Brain microvascular endothelial cell (primary cell): ENCODE results near the gene PTAFR.

Source experiments
- DNase-seq: peaks from one replicate; pipeline ENCODE4 v3.0.0-alpha.2; 2020
- H3K27ac ChIP-seq: fragments of 250-450 bp; sonication (Bioruptor Pico); 2 replicates; pipeline ENCODE4 v1.5.1; 2020; ENCODE audit warnings: mild to moderate bottlenecking, moderate library complexity
- H3K27me3 ChIP-seq: fragments of 250-450 bp; sonication (Bioruptor Pico); replicated peaks from 2 replicates; pipeline ENCODE4 v1.5.1; 2020; ENCODE audit warnings: mild to moderate bottlenecking
- H3K36me3 ChIP-seq: fragments of 250-450 bp; sonication (Bioruptor Pico); replicated peaks from 2 replicates; pipeline ENCODE4 v1.5.1; 2020; ENCODE audit warnings: mild to moderate bottlenecking
- H3K4me3 ChIP-seq: 2 replicates; pipeline ENCODE4 v1.5.1; 2011; ENCODE audit warnings: low read depth, mild to moderate bottlenecking, control low read depth, low read length, moderate library complexity
- CTCF ChIP-seq: IDR thresholded peaks from 2 replicates; pipeline ENCODE4 v1.5.1; 2011; ENCODE audit warnings: low read depth, mild to moderate bottlenecking, moderate library complexity, low read length, control low read depth, inconsistent platforms; ENCODE audit errors: missing control alignments
- in situ Hi-C: cut with HindIII; loops from 2 replicates; pipeline ENCODE4 v1.10.0; 2017; ENCODE audit warnings: low sequenced_read_pairs, low pct_ligation_motif_present

PTAFR gene

GRCh38 chr1:28194326-28195035, 18.0 kb upstream of the PTAFR start:
- no peaks in the 10 kb centered on the region for H3K27me3 ChIP-seq
- H3K27ac ChIP-seq, result no peak overlapping the region
- peaks cover 13% of the 10 kb centered on the region for H3K36me3 ChIP-seq
- in situ Hi-C loops, result no loop called here
- H3K4me3 ChIP-seq, result no peak overlapping the region
- no peak for DNase-seq
- TF ChIP-seq CTCF, result no peak

GRCh38 chr1:28193701-28194161, 17.2 kb upstream of the PTAFR start:
- in situ Hi-C loops, result no loop called here
- no peak for TF ChIP-seq CTCF
- H3K27ac ChIP-seq, result no peak overlapping the region
- H3K27me3 ChIP-seq, result no peaks in the 10 kb centered on the region
- H3K4me3 ChIP-seq, result no peak overlapping the region
- peaks cover 10% of the 10 kb centered on the region for H3K36me3 ChIP-seq
- no peak for DNase-seq

GRCh38 chr1:28190996-28191645, 14.6 kb upstream of the PTAFR start:
- no peak for DNase-seq
- H3K4me3 ChIP-seq, result no peak overlapping the region
- in situ Hi-C loops, result no loop called here
- H3K36me3 ChIP-seq, result no peaks in the 10 kb centered on the region
- no peaks in the 10 kb centered on the region for H3K27me3 ChIP-seq
- TF ChIP-seq CTCF, result no peak
- H3K27ac ChIP-seq, result no peak overlapping the region

GRCh38 chr1:28190337-28190979, 14.0 kb upstream of the PTAFR start:
- H3K4me3 ChIP-seq, result no peak overlapping the region
- no peak for TF ChIP-seq CTCF
- H3K36me3 ChIP-seq, result no peaks in the 10 kb centered on the region
- no peak overlapping the region for H3K27ac ChIP-seq
- no peak for DNase-seq
- in situ Hi-C loops, result no loop called here
- H3K27me3 ChIP-seq, result no peaks in the 10 kb centered on the region

- Histone ChIP-seq H3K36me3 (no peaks in the 10 kb centered on the region), H3K4me3 (no peak overlapping the region), H3K27ac (no peak overlapping the region), H3K27me3 (no peaks in the 10 kb centered on the region)
- in situ Hi-C loops, result no loop called here
- no peak for TF ChIP-seq CTCF
- DNase-seq, result no peak
Observed at GRCh38 chr1:28185071-28185470, 8.6 kb upstream of the PTAFR start.
